Gastrocnemius medialis (tissue), 4 donors: ENCODE results near the gene EPB41L4A.

Experiments
- CTCF ChIP-seq, 5 experiments: fragments of 450-650 bp in 3 of 5; fragments of 200-600 bp in 2 of 5; sonication (generic) in 2 of 5; IDR thresholded peaks in 4 of 5; conservative IDR thresholded peaks in 1 of 5; 1 replicate in 4 of 5; 2 replicates in 1 of 5; pipeline ENCODE4 v1.5.1; 2016 to 2019; ENCODE audit warnings: antibody characterized with exemption in 5 of 5, mild to moderate bottlenecking in 3 of 5, moderate library complexity in 3 of 5
- POLR2A ChIP-seq, 2 donors: fragments of 450-650 bp; IDR thresholded peaks; one replicate each; pipeline ENCODE4 v1.6.1; 2017; ENCODE audit warnings: antibody characterized with exemption in 2 of 2, mild to moderate bottlenecking in 2 of 2, moderate library complexity in 2 of 2

- no peak for TF ChIP-seq POLR2A (IDR thresholded peaks at IDR 0.05)
- no peak for TF ChIP-seq CTCF (IDR thresholded peaks at IDR 0.05 in 4 of 5, conservative IDR thresholded peaks at IDR 0.05 in 1 of 5)
These were observed 26.7 kb upstream of the EPB41L4A start for GRCh38 chr5:112445626-112446350.
